Measurements from ENCODE around the gene AGMAT. TPM values are rescaled to one million over a fixed set of nuclear protein-coding genes. Genes with fewer than 3 reads are reported as not detected.
"Not testable (repeated sequence)": the region's sequence is repeated elsewhere in the genome, so short reads cannot be mapped to it uniquely, and the experiment has no call there.

The AGMAT gene
- polyA plus RNA-seq, 4 donors: 18.9 to 66.5 (median 27.2) TPM

DNA sequence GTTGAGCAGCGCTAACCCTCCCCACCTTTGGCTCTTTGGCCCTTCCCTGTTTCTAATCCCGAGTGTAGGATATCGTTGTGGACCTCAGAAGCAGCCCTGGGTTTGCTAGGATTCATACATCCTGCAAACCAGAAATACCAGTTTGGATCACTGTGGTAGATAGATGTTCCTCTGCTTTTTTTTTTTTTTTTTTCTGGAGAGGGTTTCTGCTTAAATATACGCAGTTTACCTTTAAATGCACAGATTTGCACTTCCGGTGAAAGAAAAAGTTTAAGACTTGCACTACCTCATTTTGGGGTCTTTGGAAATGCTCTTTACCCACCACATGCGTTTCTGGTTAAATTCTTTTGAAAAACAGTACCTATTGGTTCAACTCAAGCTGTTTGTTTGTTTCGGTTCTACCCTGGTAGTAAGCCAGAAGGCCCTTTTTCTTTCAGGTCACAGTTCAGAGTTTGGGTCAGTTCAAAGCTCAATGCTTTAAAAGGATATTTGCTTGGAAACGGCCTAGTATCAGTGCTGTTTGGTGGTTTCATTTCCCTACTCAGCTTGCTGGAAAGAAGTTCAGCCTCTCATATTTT, 33.3 kb upstream of the AGMAT start:
- H3K27me3 ChIP-seq (ENCODE audit: control insufficient read depth in 3 of 3, insufficient read depth in 3 of 3, low read length in 3 of 3): no peaks in the 10 kb centered on the region
- H3K9me3 ChIP-seq (ENCODE audit: control insufficient read depth in 2 of 2, insufficient read depth in 1 of 2, low read depth in 1 of 2, low read length in 1 of 2): no peaks in the 10 kb centered on the region
- 0 to 2% (median 0%) methylated on average over 8 of the region's 8 CpGs for WGBS, 3 donors
- no peak for FAIRE-seq
- H3K4me3 ChIP-seq (ENCODE audit: low read depth in 1 of 3, low read length in 3 of 3): peak overlapping the region; percentile 61 to 91 (median 72)
- H3K4me1 ChIP-seq (ENCODE audit: control insufficient read depth in 3 of 3, insufficient read depth in 2 of 3, low read depth in 1 of 3, low read length in 2 of 3): peaks cover 5 to 28% (median 13%) of the 10 kb centered on the region in 3 donors
- H3K27ac ChIP-seq (ENCODE audit: low read depth in 1 of 3, low read length in 2 of 3): peak overlapping the region; percentile 93 to 98 (median 95)
- peak; percentile 69 to 77 for DNase-seq
- peaks cover 0 to 3% (median 0%) of the 10 kb centered on the region in 3 donors for H3K36me3 ChIP-seq (ENCODE audit: control insufficient read depth in 3 of 3, insufficient read depth in 2 of 3, low read depth in 1 of 3, low read length in 3 of 3)

DNA sequence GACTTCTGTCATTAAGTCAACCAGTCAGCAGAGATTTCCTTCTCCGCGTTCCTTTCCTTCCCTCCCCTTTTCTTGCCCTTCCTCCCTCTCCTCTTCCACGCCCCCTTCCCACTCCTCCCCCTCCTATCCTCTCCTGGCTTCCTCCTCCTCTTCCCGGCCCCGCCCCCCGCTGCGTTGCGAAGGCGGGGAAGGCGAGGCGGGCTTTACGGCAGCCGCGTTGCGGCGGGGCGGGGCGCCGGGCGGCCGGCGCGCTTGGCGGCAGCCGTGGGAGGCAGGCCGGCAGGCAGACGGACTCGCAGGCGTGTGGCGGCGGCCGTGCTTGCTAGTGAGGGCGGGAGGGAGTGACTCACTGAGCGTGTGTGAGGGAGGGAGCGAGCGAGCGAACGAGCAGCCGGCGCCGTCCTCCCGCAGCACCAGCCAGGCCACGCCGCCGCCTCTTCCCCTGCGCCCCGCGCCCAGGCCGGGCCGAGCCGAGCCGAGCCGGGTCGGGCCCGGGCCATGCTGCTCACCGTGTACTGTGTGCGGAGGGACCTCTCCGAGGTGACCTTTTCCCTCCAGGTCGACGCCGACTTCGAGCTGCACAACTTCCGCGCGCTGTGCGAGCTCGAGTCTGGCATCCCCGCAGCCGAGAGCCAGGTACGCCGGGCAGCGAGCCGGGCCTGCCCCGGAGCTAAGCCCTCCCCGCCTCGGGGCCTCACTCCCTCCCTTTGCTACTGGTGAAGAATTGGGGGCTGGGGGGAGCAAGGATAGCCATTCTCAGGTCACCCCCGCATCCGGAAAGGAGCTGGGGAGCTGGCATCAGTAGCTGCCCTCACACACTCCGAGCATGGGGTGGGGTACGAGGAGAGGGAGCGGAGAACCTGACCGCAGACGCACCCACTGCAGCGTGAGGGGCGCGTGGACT, 32.6 kb upstream of the AGMAT start, which contains the start of gene DDI2:
DDI2 (plus strand) TSS at position 286 of the 904 bp plus-strand sequence; CDS start at position 499, 213 bp downstream.
- H3K27ac ChIP-seq (ENCODE audit: low read depth in 1 of 3, low read length in 2 of 3): peak within 1 kb of the TSS; percentile 93 to 98 (median 95)
- peak within 1 kb of the TSS; percentile 61 to 91 (median 72) for H3K4me3 ChIP-seq (ENCODE audit: low read depth in 1 of 3, low read length in 3 of 3)
- H3K27me3 ChIP-seq (ENCODE audit: control insufficient read depth in 3 of 3, insufficient read depth in 3 of 3, low read length in 3 of 3): no peaks in the 10 kb centered on the region
- DNase-seq: peak; percentile 99
- WGBS, 3 donors: 0 to 1% (median 1%) methylated on average over 67 to 86 of the region's 86 CpGs
- FAIRE-seq: no peak
- no peaks in the 10 kb centered on the region for H3K9me3 ChIP-seq (ENCODE audit: control insufficient read depth in 2 of 2, insufficient read depth in 1 of 2, low read depth in 1 of 2, low read length in 1 of 2)
- peaks cover 3 to 28% (median 12%) of the 10 kb centered on the region in 3 donors for H3K4me1 ChIP-seq (ENCODE audit: control insufficient read depth in 3 of 3, insufficient read depth in 2 of 3, low read depth in 1 of 3, low read length in 2 of 3)
- peaks cover 0 to 3% (median 0%) of the 10 kb centered on the region in 3 donors for H3K36me3 ChIP-seq (ENCODE audit: control insufficient read depth in 3 of 3, insufficient read depth in 2 of 3, low read depth in 1 of 3, low read length in 3 of 3)

DNA sequence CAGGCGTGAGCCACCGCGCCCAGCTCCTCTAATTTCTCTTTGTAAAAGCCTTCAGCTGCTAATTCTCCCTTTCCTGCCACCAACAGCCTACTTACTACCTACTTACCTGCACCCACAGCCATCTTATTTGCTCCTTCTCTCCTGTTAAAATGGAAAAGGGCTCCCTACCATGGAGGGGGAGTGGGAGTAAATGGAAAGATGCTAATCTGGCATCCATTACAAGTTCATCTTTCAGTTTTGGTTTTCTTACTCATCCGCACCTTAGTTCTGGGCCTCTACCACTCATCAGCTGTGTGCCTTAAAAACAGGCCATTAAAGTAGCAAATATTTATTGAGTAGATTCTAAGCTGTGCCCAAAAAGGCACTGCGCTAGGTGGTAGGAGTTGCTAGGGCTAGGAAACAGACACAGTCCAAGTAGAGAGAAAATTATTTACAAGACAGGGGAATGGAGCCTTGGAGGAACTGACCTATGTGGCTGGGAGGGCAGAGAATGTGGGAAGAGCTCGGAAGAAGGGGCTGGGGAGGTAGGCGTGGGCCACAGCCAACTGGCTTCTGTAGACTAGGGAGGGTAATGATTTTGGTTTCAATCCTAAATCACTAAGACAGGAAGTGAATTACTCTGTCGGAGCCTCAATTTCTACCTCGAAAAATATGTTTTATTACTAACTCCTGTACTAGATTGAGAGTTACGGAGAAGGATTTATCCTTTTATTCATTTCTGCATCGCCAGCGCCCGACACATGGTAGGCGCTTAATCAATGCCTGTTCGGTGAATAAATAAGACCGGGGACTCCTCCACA, 31.7 kb upstream of the AGMAT start:
- no peaks in the 10 kb centered on the region for H3K27me3 ChIP-seq (ENCODE audit: control insufficient read depth in 3 of 3, insufficient read depth in 3 of 3, low read length in 3 of 3)
- peak overlapping the region; percentile 24 to 72 (median 56) for H3K4me3 ChIP-seq (ENCODE audit: low read depth in 1 of 3, low read length in 3 of 3)
- H3K36me3 ChIP-seq (ENCODE audit: control insufficient read depth in 3 of 3, insufficient read depth in 2 of 3, low read depth in 1 of 3, low read length in 3 of 3): peaks cover 0 to 3% (median 0%) of the 10 kb centered on the region in 3 donors
- peak overlapping the region; percentile 83 to 93 (median 84) for H3K27ac ChIP-seq (ENCODE audit: low read depth in 1 of 3, low read length in 2 of 3)
- H3K9me3 ChIP-seq (ENCODE audit: control insufficient read depth in 2 of 2, insufficient read depth in 1 of 2, low read depth in 1 of 2, low read length in 1 of 2): no peaks in the 10 kb centered on the region
- FAIRE-seq: no peak
- WGBS, 3 donors: 22 to 25% (median 24%) methylated on average over 16 of the region's 16 CpGs
- H3K4me1 ChIP-seq (ENCODE audit: control insufficient read depth in 3 of 3, insufficient read depth in 2 of 3, low read depth in 1 of 3, low read length in 2 of 3): peaks cover 3 to 28% (median 8%) of the 10 kb centered on the region in 3 donors
- DNase-seq: no peak

DNA sequence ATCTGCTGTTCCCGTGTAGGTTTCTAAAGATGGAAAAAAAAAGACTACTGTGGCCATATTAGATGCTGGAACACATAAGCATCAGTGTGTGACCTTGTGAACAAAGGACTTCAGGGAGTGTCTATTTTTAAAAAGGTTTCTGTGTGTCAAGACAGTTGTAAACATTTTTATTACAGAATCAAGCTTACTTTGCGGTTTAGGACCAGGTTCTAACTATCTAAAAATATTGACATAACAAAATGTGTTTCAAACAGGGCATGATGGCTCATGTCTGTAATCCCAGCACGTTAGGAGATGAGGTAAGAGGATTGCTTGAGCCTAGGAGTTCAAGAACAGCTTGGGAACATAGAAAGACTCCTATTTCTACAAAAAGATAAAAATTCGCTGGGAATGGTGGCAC, 25.3 kb upstream of the AGMAT start:
- Histone ChIP-seq H3K4me1 (ENCODE audit: control insufficient read depth in 3 of 3, insufficient read depth in 2 of 3, low read depth in 1 of 3, low read length in 2 of 3) (peaks cover 0 to 13% (median 0%) of the 10 kb centered on the region in 3 donors), H3K27me3 (ENCODE audit: control insufficient read depth in 3 of 3, insufficient read depth in 3 of 3, low read length in 3 of 3) (no peaks in the 10 kb centered on the region), H3K9me3 (ENCODE audit: control insufficient read depth in 2 of 2, insufficient read depth in 1 of 2, low read depth in 1 of 2, low read length in 1 of 2) (peaks cover 0 to 3% of the 10 kb centered on the region in 2 donors), H3K4me3 (ENCODE audit: low read depth in 1 of 3, low read length in 3 of 3) (no peak overlapping the region), H3K36me3 (ENCODE audit: control insufficient read depth in 3 of 3, insufficient read depth in 2 of 3, low read depth in 1 of 3, low read length in 3 of 3) (no peaks in the 10 kb centered on the region), H3K27ac (ENCODE audit: low read depth in 1 of 3, low read length in 2 of 3) (no peak overlapping the region)
- 68 to 75% (median 69%) methylated on average over 4 of the region's 4 CpGs for WGBS, 3 donors
- no peak for FAIRE-seq
- no peak for DNase-seq

DNA sequence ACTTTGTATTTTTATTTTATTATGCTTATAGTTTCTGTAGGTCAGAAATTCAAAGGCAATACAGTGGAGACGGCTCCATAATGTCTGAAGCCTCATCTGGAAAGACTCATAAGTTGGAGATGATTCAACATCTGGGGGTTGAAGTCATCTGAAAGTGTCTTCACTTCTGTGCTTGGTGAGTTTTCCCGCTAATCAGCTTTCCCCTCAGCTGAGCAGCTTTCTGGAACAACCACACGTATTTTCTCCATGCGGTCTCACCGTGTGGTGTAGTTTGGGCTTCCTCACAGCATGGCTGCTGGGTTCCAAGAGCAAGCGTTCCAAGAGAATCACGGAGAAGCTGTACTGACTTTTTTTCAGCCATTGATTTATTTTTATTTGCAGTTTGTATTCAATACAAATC, 24.8 kb upstream of the AGMAT start:
- WGBS, 3 donors: 84 to 94% (median 85%) methylated on average over 7 of the region's 7 CpGs
- DNase-seq: no peak
- no peaks in the 10 kb centered on the region for H3K36me3 ChIP-seq (ENCODE audit: control insufficient read depth in 3 of 3, insufficient read depth in 2 of 3, low read depth in 1 of 3, low read length in 3 of 3)
- peaks cover 0 to 14% (median 0%) of the 10 kb centered on the region in 3 donors for H3K4me1 ChIP-seq (ENCODE audit: control insufficient read depth in 3 of 3, insufficient read depth in 2 of 3, low read depth in 1 of 3, low read length in 2 of 3)
- no peaks in the 10 kb centered on the region for H3K27me3 ChIP-seq (ENCODE audit: control insufficient read depth in 3 of 3, insufficient read depth in 3 of 3, low read length in 3 of 3)
- no peak overlapping the region for H3K27ac ChIP-seq (ENCODE audit: low read depth in 1 of 3, low read length in 2 of 3)
- no peak overlapping the region for H3K4me3 ChIP-seq (ENCODE audit: low read depth in 1 of 3, low read length in 3 of 3)
- FAIRE-seq: no peak
- peaks cover 0 to 3% of the 10 kb centered on the region in 2 donors for H3K9me3 ChIP-seq (ENCODE audit: control insufficient read depth in 2 of 2, insufficient read depth in 1 of 2, low read depth in 1 of 2, low read length in 1 of 2)

DNA sequence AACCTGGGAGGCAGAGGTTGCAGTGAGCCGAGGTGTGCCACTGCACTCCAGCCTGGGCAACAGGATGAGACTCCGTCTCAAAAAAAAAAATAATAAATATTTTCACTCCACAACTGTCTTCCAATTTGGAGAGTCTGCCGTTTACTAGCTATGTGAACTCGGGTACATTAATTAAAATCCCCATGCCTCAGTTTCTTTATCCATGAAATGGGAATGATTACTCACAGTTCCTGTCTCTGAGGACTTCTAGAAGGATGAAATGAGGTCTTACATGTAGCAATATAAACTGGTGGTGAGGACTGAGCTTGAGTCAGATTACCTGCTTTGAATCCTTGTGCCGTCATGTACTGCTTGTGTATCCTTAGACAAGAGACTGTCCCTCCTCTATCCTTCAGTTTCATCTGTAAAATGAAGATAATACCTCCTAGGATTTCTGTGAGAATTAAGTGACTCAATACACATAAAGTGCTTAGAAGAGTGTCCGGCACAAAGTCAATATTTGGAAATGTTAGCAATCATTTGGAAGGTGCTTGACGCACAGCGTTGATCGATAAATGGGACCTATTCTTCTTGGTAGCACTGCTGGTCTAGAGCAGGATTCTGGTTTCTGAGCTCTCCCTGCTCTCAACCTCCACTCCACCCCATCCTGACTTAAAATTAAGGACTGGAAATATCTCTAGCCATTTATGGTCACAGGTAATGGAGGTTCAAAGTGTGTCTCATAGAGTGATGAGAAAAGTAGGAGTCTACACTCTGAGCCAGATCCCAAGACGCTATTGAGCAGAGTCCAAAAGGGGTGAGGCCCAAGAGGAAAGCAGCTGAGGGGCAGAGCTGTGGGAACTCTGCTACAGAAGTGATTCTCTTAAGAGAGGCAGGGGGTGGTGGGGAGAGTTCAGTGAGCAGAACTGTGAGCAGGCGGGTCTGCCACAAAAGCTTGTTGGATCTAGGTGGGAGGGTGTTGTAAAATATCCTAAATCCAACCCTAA, 20.8 kb upstream of the AGMAT start:
- H3K36me3 ChIP-seq (ENCODE audit: control insufficient read depth in 3 of 3, insufficient read depth in 2 of 3, low read depth in 1 of 3, low read length in 3 of 3): no peaks in the 10 kb centered on the region
- peaks cover 0 to 11% of the 10 kb centered on the region in 2 donors for H3K9me3 ChIP-seq (ENCODE audit: control insufficient read depth in 2 of 2, insufficient read depth in 1 of 2, low read depth in 1 of 2, low read length in 1 of 2)
- H3K27ac ChIP-seq (ENCODE audit: low read depth in 1 of 3, low read length in 2 of 3): peak overlapping the region in 2 of 3 donors; percentile 8 to 80
- WGBS, 3 donors: 68 to 72% (median 70%) methylated on average over 11 of the region's 11 CpGs
- no peaks in the 10 kb centered on the region for H3K27me3 ChIP-seq (ENCODE audit: control insufficient read depth in 3 of 3, insufficient read depth in 3 of 3, low read length in 3 of 3)
- no peak for FAIRE-seq
- H3K4me1 ChIP-seq (ENCODE audit: control insufficient read depth in 3 of 3, insufficient read depth in 2 of 3, low read depth in 1 of 3, low read length in 2 of 3): peaks cover 0 to 23% (median 0%) of the 10 kb centered on the region in 3 donors
- DNase-seq: peak; percentile 85 to 89
- no peak overlapping the region for H3K4me3 ChIP-seq (ENCODE audit: low read depth in 1 of 3, low read length in 3 of 3)

DNA sequence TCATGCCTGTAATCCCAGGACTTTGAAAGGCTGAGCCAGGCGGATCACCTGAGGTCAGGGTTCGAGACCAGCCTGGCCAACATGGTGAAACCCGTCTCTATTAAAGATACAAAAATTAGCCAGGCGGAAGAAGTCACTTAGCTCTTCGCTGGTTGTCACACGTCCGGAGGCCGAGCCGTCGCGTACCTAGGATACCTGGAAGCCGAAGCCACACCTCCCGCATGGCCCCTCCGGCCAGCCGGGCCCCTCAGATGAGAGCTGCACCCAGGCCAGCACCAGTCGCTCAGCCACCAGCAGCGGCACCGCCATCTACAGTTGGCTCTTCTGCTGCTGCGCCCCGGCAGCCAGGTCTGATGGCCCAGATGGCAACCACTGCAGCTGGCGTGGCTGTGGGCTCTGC, 19.5 kb upstream of the AGMAT start:
- H3K4me3 ChIP-seq (ENCODE audit: low read depth in 1 of 3, low read length in 3 of 3); H3K9me3 ChIP-seq (ENCODE audit: control insufficient read depth in 2 of 2, insufficient read depth in 1 of 2, low read depth in 1 of 2, low read length in 1 of 2); FAIRE-seq: not testable (repeated sequence)

More for the DNA sequence above, 19.5 kb upstream of the AGMAT start:
- peaks cover 0 to 23% (median 0%) of the 10 kb centered on the region in 3 donors for H3K4me1 ChIP-seq (ENCODE audit: control insufficient read depth in 3 of 3, insufficient read depth in 2 of 3, low read depth in 1 of 3, low read length in 2 of 3)
- not testable (repeated sequence) for H3K27me3 ChIP-seq (ENCODE audit: control insufficient read depth in 3 of 3, insufficient read depth in 3 of 3, low read length in 3 of 3); H3K36me3 ChIP-seq (ENCODE audit: control insufficient read depth in 3 of 3, insufficient read depth in 2 of 3, low read depth in 1 of 3, low read length in 3 of 3); H3K27ac ChIP-seq (ENCODE audit: low read depth in 1 of 3, low read length in 2 of 3); DNase-seq
- WGBS, 3 donors: 96 to 97% (median 96%) methylated on average over 20 to 21 of the region's 21 CpGs

Measured in small intestine (tissue), 7 donors.